Endothelial cell of umbilical vein (primary cell): ENCODE data around the gene MAP4K4. TPM values are rescaled to one million over a fixed set of nuclear protein-coding genes. Genes with fewer than 3 reads are reported as not detected.
A peak's percentile ranks its signal among the peaks of the same experiment; 100 is the strongest.

Experiments used
- BruUV-seq: library from RNA; stranded (reverse); fragments of 400-500 nt; replicated peaks from 2 replicates; lab custom pipeline; 2021; lab: Mats Ljungman, UMichigan
- CTCF ChIA-PET: fragments of 300-600, 350-600 bp; sonication (Branson Sonifier 250); formaldehyde crosslinking; loops from one replicate; lab custom pipeline; 2021; ENCODE audit warnings: antibody characterized with exemption, inconsistent platforms; lab: Charles Lee
- POLR2A ChIA-PET: fragments of 300-600, 350-600 bp; sonication (Branson Sonifier 250); formaldehyde crosslinking; loops from one replicate; lab custom pipeline; 2021; ENCODE audit warnings: antibody characterized with exemption, inconsistent platforms; lab: Charles Lee
- DNase-seq: peaks from one replicate; pipeline ENCODE4 v3.0.0-alpha.2; 2011; ENCODE audit warnings: low read depth, low spot score
- FAIRE-seq: peaks from 2 replicates; lab custom pipeline; 2011; peaks lifted over from hg19 to GRCh38; lab: Jason Lieb, UNC
- H2AFZ ChIP-seq: 2 replicates; pipeline ENCODE4 v1.6.0; 2012; ENCODE audit warnings: low read depth, low read length, control low read depth, inconsistent platforms
- H3K27ac ChIP-seq: 2 replicates; pipeline ENCODE4 v1.5.1; 2011; ENCODE audit warnings: low read depth, mild to moderate bottlenecking, control low read depth, low read length, moderate library complexity; ENCODE audit not compliant: insufficient read depth
- H3K27me3 ChIP-seq, 2 experiments: 2 replicates each; pipeline versions ENCODE4 v1.6.0 to v1.6.1; 2011; ENCODE audit warnings: low read length in 2 of 2, mixed read lengths in 1 of 2; ENCODE audit not compliant: control insufficient read depth in 2 of 2, insufficient read depth in 2 of 2
- H3K36me3 ChIP-seq, 2 experiments: 2 replicates in 1 of 2; 3 replicates in 1 of 2; pipeline ENCODE4 v1.5.1; 2011; ENCODE audit warnings: low read length in 2 of 2, mild to moderate bottlenecking in 1 of 2, moderate library complexity in 1 of 2; ENCODE audit not compliant: control insufficient read depth in 2 of 2, insufficient read depth in 2 of 2; ENCODE audit errors: extremely low read depth in 1 of 2
- H3K4me1 ChIP-seq: 3 replicates; pipeline ENCODE4 v1.5.1; 2011; ENCODE audit warnings: mild to moderate bottlenecking, low read length; ENCODE audit not compliant: control insufficient read depth, insufficient read depth; ENCODE audit errors: extremely low read depth
- H3K4me2 ChIP-seq: 2 replicates; pipeline ENCODE4 v1.6.1; 2011; ENCODE audit warnings: low read length, control low read depth, mixed read lengths; ENCODE audit not compliant: insufficient read depth
- H3K4me3 ChIP-seq, 3 experiments: fragments of 200-600 bp in 1 of 3; sonication (generic), shearing (Covaris generic) in 1 of 3; replicated peaks in 1 of 3; 2 replicates each; pipeline ENCODE4 v1.5.1; 2011 to 2016; ENCODE audit warnings: control low read depth in 3 of 3, low read length in 3 of 3, mild to moderate bottlenecking in 2 of 3, inconsistent platforms in 1 of 3, low read depth in 1 of 3, moderate library complexity in 1 of 3; ENCODE audit not compliant: insufficient read depth in 1 of 3
- H3K79me2 ChIP-seq: 2 replicates; pipeline ENCODE4 v1.6.0; 2012; ENCODE audit warnings: low read length, inconsistent platforms; ENCODE audit not compliant: control insufficient read depth, insufficient read depth
- H3K9ac ChIP-seq: replicated peaks from 2 replicates; pipeline ENCODE3; 2011; ENCODE audit warnings: low read length, control low read depth; ENCODE audit not compliant: insufficient read depth; ENCODE audit errors: extremely low read depth
- H3K9me1 ChIP-seq: replicated peaks from 3 replicates; pipeline ENCODE4 v1.6.0; 2011; ENCODE audit warnings: mild to moderate bottlenecking, low read length; ENCODE audit not compliant: control insufficient read depth, insufficient read depth; ENCODE audit errors: extremely low read depth
- H3K9me3 ChIP-seq: replicated peaks from 2 replicates; pipeline ENCODE4 v1.5.1; 2012; ENCODE audit warnings: low read length, inconsistent platforms; ENCODE audit not compliant: control insufficient read depth, insufficient read depth
- H4K20me1 ChIP-seq: replicated peaks from 2 replicates; pipeline ENCODE3; 2011; ENCODE audit warnings: mild to moderate bottlenecking, low read length; ENCODE audit not compliant: control insufficient read depth, insufficient read depth; ENCODE audit errors: extremely low read depth
- EZH2 ChIP-seq: IDR thresholded peaks from 2 replicates; pipeline ENCODE4 v1.6.1; 2012; ENCODE audit warnings: borderline replicate concordance, low read depth, mild to moderate bottlenecking, moderate library complexity, low read length, inconsistent platforms; ENCODE audit not compliant: severe bottlenecking
- FOS ChIP-seq: IDR thresholded peaks from 2 replicates; pipeline ENCODE4 v1.6.1; 2011; ENCODE audit warnings: mild to moderate bottlenecking, low read length, moderate library complexity, borderline replicate concordance; ENCODE audit not compliant: insufficient read depth
- GATA2 ChIP-seq: IDR thresholded peaks from 2 replicates; pipeline ENCODE4 v1.7.0; 2011; ENCODE audit warnings: low read depth, mild to moderate bottlenecking, moderate library complexity, mixed read lengths, low read length; ENCODE audit not compliant: insufficient read length, insufficient read depth
- JUN ChIP-seq: IDR thresholded peaks from 2 replicates; pipeline ENCODE4 v1.6.1; 2011; ENCODE audit warnings: borderline replicate concordance, low read depth; ENCODE audit not compliant: insufficient read length, insufficient read depth
- MYC ChIP-seq: IDR thresholded peaks from one replicate; pipeline ENCODE4 v1.6.1; 2011; ENCODE audit warnings: mild to moderate bottlenecking, low read depth, low read length
- POLR2A ChIP-seq: IDR thresholded peaks from 2 replicates; pipeline ENCODE4 v1.6.1; 2012; ENCODE audit warnings: low read depth, mild to moderate bottlenecking, control low read depth, low read length
- POLR2AphosphoS5 ChIP-seq: IDR thresholded peaks from 2 replicates; pipeline ENCODE4 v1.6.1; 2012; ENCODE audit warnings: low read depth, mild to moderate bottlenecking, control low read depth, low read length, moderate library complexity; ENCODE audit not compliant: insufficient read depth
- dilution Hi-C: fragments of 300-500 bp; cut with MboI; formaldehyde crosslinking; loops from one replicate; pipeline ENCODE4 v1.15.0; 2019; ENCODE audit warnings: low sequenced_read_pairs; ENCODE audit not compliant: extremely low pct_ligation_motif_present
- intact Hi-C: fragments of 100-400 bp; cut with micrococcal nuclease; formaldehyde crosslinking; loops from one replicate; pipeline ENCODE4 v1.10.0; 2022
- polyA plus RNA-seq, 4 experiments: library from polyadenylated mRNA; depleted of rRNA in 3 of 4; stranded (reverse) in 3 of 4; unstranded in 1 of 4; fragments of >200 nt; gene quantifications; 2 replicates each; pipeline versions ENCODE4 v1.2.1 to v1.2.3, GENCODE V29; 2011 to 2012; ENCODE audit warnings: missing spikeins in 1 of 4
- total RNA-seq: library from RNA; stranded (reverse); gene quantifications from 2 replicates; pipeline ENCODE4 v1.2.3, GENCODE V29; 2021
- TF ChIP-seq, protein P1 (sequence below): IDR thresholded peaks from 2 replicates; pipeline ENCODE4 v1.6.1; 2011; ENCODE audit not compliant: insufficient read depth, insufficient read length
- TF ChIP-seq, protein P2 (sequence below), 2 donors: IDR thresholded peaks; 1 replicate in 1 of 2; 2 replicates in 1 of 2; pipeline ENCODE4 v1.5.1; 2011; ENCODE audit warnings: low read length in 2 of 2, mild to moderate bottlenecking in 2 of 2, moderate library complexity in 2 of 2, control low read depth in 1 of 2, inconsistent platforms in 1 of 2, low read depth in 1 of 2; ENCODE audit not compliant: insufficient read depth in 1 of 2; ENCODE audit errors: extremely low read depth in 1 of 2

Gene MAP4K4
- total and polyA plus RNA-seq, 2 donors (not counting 3 experiments of a cell fraction or from before 2014, with no cell fraction given) = 79.4 to 269 TPM

DNA sequence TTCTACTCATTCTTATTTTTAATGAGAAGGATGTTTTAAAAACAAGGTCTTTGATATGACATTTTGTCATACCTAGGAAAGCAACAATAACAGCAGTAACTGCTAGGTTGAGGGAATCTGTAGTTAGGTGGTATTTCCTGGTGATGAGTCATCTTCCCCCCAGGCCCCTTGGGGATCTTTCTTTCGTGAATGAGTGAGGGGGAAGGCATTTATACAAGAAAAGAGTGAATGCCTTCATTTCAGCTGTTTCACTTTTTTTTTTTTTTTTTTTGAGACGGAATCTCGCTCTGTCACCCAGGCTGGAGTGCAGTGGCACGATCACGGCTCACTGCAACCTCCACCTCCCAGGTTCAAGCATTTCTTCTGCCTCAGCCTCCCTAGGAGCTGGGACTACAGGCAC lies 108.6 kb downstream of the MAP4K4 start:
- H3K27ac ChIP-seq = peak overlapping the region; percentile 36
- ChIA-PET CTCF (interaction anchor here (0.9 to 2.2 kb wide), 4 partner anchors 9 to 59 kb away, joined by 3 to 8 read pairs (median 4); no protein-coding TSS in a partner anchor), POLR2A (no interaction called here)
- intact Hi-C loops (loop anchor here (5.0 kb wide), 1 partner anchor 39 kb away; no protein-coding TSS in a partner anchor), dilution Hi-C loops (no loop called here)
- no peaks in the 10 kb centered on the region for H3K27me3 ChIP-seq
- peak; percentile 69 for FAIRE-seq
- H3K9me1 ChIP-seq = no peaks in the 10 kb centered on the region
- H3K79me2 ChIP-seq = peaks cover 95% of the 10 kb centered on the region
- H4K20me1 ChIP-seq = peaks cover 7% of the 10 kb centered on the region
- peaks cover 0 to 2% of the 10 kb centered on the region in 2 experiments for H3K36me3 ChIP-seq
- H3K4me2 ChIP-seq = peak overlapping the region; percentile 58
- peak; percentile 83 for DNase-seq
- no peak overlapping the region for H2AFZ ChIP-seq
- peak; percentile 85 for TF ChIP-seq FOS
- TF ChIP-seq POLR2AphosphoS5 = peak; percentile 55
- peak; percentile 93 for TF ChIP-seq JUN
- TF ChIP-seq, protein P1, sequence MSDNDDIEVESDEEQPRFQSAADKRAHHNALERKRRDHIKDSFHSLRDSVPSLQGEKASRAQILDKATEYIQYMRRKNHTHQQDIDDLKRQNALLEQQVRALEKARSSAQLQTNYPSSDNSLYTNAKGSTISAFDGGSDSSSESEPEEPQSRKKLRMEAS = no peak
- TF ChIP-seq GATA2 = no peak
- TF ChIP-seq, protein P2, sequence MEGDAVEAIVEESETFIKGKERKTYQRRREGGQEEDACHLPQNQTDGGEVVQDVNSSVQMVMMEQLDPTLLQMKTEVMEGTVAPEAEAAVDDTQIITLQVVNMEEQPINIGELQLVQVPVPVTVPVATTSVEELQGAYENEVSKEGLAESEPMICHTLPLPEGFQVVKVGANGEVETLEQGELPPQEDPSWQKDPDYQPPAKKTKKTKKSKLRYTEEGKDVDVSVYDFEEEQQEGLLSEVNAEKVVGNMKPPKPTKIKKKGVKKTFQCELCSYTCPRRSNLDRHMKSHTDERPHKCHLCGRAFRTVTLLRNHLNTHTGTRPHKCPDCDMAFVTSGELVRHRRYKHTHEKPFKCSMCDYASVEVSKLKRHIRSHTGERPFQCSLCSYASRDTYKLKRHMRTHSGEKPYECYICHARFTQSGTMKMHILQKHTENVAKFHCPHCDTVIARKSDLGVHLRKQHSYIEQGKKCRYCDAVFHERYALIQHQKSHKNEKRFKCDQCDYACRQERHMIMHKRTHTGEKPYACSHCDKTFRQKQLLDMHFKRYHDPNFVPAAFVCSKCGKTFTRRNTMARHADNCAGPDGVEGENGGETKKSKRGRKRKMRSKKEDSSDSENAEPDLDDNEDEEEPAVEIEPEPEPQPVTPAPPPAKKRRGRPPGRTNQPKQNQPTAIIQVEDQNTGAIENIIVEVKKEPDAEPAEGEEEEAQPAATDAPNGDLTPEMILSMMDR (IDR thresholded peaks at IDR 0.05; ENCODE audit: extremely low read depth in 1 of 2, insufficient read depth in 1 of 2, low read depth in 1 of 2, low read length in 2 of 2) = no peak
- no peak for TF ChIP-seq EZH2
- no peak for TF ChIP-seq POLR2A
- TF ChIP-seq MYC = no peak
- peaks cover 46% of the 10 kb centered on the region for H3K4me1 ChIP-seq
- peak overlapping the region in 1 of 3 experiments; percentile 10 for H3K4me3 ChIP-seq
- H3K9me3 ChIP-seq = no peaks in the 10 kb centered on the region
- no TSS peak for BruUV-seq
- H3K9ac ChIP-seq = no peak overlapping the region
